DND-41 (cell line): ENCODE measurements around the gene XPR1.
A peak's percentile ranks its signal among the peaks of the same experiment; 100 is the strongest.

Experiments
- ATAC-seq: fragments of 200-7000 bp; cut with Tn5 transposase; 3 replicates; pipeline ENCODE4 v1.9.1; 2021; ENCODE audit warnings: low read depth; ENCODE audit not compliant: insufficient read depth
- DNase-seq: peaks from one replicate; pipeline ENCODE4 v3.0.0-alpha.2; 2020
- H2AFZ ChIP-seq: 2 replicates; pipeline ENCODE4 v1.6.0; 2012; ENCODE audit warnings: low read depth, low read length
- H3K27ac ChIP-seq: 2 replicates; pipeline ENCODE4 v1.5.1; 2012; ENCODE audit warnings: low read length, inconsistent platforms
- H3K27me3 ChIP-seq: fragments of 200-600 bp; sonication (generic); 2 replicates; pipeline ENCODE4 v1.6.0; 2012; ENCODE audit warnings: low read length, mild to moderate bottlenecking, inconsistent platforms; ENCODE audit not compliant: insufficient read depth, poor library complexity
- H3K36me3 ChIP-seq: 2 replicates; pipeline ENCODE4 v1.5.1; 2012; ENCODE audit warnings: low read length, inconsistent platforms; ENCODE audit not compliant: insufficient read depth
- H3K4me1 ChIP-seq: 2 replicates; pipeline ENCODE4 v1.5.1; 2012; ENCODE audit warnings: mild to moderate bottlenecking, low read length; ENCODE audit not compliant: insufficient read depth
- H3K4me2 ChIP-seq: 2 replicates; pipeline ENCODE4 v1.6.0; 2012; ENCODE audit warnings: mild to moderate bottlenecking, moderate library complexity, low read length, inconsistent platforms; ENCODE audit not compliant: insufficient read depth
- H3K4me3 ChIP-seq, 2 experiments: fragments of 200-600 bp in 1 of 2; shearing (Covaris generic) in 1 of 2; 2 replicates each; pipeline ENCODE4 v1.5.1; 2012 to 2016; ENCODE audit warnings: inconsistent platforms in 2 of 2, low read length in 2 of 2, mild to moderate bottlenecking in 2 of 2, low read depth in 1 of 2, moderate library complexity in 1 of 2
- H3K79me2 ChIP-seq: 2 replicates; pipeline ENCODE4 v1.6.0; 2012; ENCODE audit warnings: low read length, inconsistent platforms; ENCODE audit not compliant: insufficient read depth
- H3K9ac ChIP-seq: 2 replicates; pipeline ENCODE4 v1.6.0; 2012; ENCODE audit warnings: low read depth, mild to moderate bottlenecking, inconsistent platforms, low read length, moderate library complexity
- H3K9me3 ChIP-seq: 2 replicates; pipeline ENCODE4 v1.5.1; 2012; ENCODE audit warnings: low read length, moderate library complexity, mild to moderate bottlenecking, inconsistent platforms; ENCODE audit not compliant: insufficient read depth, severe bottlenecking
- H4K20me1 ChIP-seq: 2 replicates; pipeline ENCODE4 v1.6.0; 2012; ENCODE audit warnings: low read length; ENCODE audit not compliant: insufficient read depth
- EZH2 ChIP-seq: IDR thresholded peaks from 3 replicates; pipeline ENCODE4 v1.6.1; 2012; ENCODE audit warnings: borderline replicate concordance, low read depth, mild to moderate bottlenecking, moderate library complexity, low read length, inconsistent platforms; ENCODE audit not compliant: severe bottlenecking
- TF ChIP-seq, protein P1 (sequence below): IDR thresholded peaks from 2 replicates; pipeline ENCODE4 v1.5.1; 2012; ENCODE audit warnings: borderline replicate concordance, low read length, moderate library complexity, mild to moderate bottlenecking; ENCODE audit not compliant: poor library complexity, severe bottlenecking; ENCODE audit errors: extremely low read depth

XPR1 gene

GRCh38 chr1:180777072-180777689 lies 145.4 kb downstream of the XPR1 start:
- TF ChIP-seq, protein P1, sequence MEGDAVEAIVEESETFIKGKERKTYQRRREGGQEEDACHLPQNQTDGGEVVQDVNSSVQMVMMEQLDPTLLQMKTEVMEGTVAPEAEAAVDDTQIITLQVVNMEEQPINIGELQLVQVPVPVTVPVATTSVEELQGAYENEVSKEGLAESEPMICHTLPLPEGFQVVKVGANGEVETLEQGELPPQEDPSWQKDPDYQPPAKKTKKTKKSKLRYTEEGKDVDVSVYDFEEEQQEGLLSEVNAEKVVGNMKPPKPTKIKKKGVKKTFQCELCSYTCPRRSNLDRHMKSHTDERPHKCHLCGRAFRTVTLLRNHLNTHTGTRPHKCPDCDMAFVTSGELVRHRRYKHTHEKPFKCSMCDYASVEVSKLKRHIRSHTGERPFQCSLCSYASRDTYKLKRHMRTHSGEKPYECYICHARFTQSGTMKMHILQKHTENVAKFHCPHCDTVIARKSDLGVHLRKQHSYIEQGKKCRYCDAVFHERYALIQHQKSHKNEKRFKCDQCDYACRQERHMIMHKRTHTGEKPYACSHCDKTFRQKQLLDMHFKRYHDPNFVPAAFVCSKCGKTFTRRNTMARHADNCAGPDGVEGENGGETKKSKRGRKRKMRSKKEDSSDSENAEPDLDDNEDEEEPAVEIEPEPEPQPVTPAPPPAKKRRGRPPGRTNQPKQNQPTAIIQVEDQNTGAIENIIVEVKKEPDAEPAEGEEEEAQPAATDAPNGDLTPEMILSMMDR = no peak
- TF ChIP-seq EZH2 = no peak
- no peak for DNase-seq
- Histone ChIP-seq H3K4me2 (no peak overlapping the region), H3K27me3 (no peaks in the 10 kb centered on the region), H3K79me2 (no peaks in the 10 kb centered on the region), H3K4me3 (no peak overlapping the region), H3K27ac (no peak overlapping the region), H3K9ac (no peak overlapping the region), H3K4me1 (no peaks in the 10 kb centered on the region), H3K36me3 (no peaks in the 10 kb centered on the region), H3K9me3 (no peaks in the 10 kb centered on the region), H2AFZ (no peak overlapping the region), H4K20me1 (no peaks in the 10 kb centered on the region)
- no peak for ATAC-seq

DNA sequence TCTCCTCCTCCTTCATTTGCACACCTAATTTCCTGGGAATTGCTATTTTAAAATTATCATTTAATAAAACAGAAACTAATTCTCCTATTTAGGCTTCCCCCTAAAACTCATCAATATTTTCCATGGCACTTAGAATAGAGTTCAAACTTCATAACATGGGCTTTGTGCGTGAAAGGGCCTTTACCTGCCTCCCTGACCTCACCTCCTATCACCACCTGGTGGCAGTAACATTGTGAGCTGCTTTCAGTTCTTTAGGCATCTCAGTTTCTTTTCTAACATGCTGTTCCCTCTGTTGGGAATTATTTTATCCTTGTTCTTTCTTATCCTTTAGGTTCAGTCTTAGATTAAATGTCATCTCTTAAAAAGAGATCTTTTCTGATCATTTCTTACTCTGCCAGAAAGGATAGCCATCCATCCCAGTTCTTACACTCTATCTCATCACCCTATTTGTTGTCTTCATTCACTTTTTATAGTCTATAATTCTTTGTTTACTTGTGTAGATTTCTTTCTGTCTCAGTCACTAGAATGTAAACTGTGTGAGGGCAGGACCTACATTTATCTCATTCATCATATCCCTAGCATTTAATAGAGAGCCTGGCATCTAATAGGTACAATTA lies 147.1 kb downstream of the XPR1 start:
- TF ChIP-seq, protein P1 = peak; percentile 61
- TF ChIP-seq EZH2 = no peak
- DNase-seq (peak; percentile 11), ATAC-seq (peak; percentile 53; the same call in 1 of the 3 replicates)

DNA sequence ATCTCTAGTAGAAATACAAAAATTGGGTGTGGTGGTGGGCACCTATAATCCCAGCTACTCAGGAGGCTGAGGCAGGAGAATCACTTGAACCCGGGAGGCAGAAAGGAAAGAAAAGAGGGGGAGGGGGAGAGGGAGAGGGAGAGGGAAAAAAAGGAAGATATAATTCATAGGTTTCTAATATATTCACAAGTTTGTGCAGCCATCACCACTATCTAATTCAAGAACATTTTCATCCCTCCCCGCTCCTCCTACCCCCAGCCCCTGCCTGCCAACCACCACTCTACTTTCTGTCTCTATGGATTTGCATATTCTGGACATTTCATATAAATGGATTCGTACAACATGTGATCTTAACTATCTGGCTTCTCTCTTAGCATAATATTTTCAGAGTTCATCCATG lies 147.8 kb downstream of the XPR1 start:
- no peaks in the 10 kb centered on the region for H3K36me3 ChIP-seq
- TF ChIP-seq EZH2 = no peak
- TF ChIP-seq, protein P1 = no peak
- H3K4me3 ChIP-seq = no peak overlapping the region
- H3K9me3 ChIP-seq = no peaks in the 10 kb centered on the region
- DNase-seq (no peak), ATAC-seq (no peak)
- H3K27ac ChIP-seq = no peak overlapping the region
- H2AFZ ChIP-seq = no peak overlapping the region
- H3K4me1 ChIP-seq = no peaks in the 10 kb centered on the region
- H3K27me3 ChIP-seq = no peaks in the 10 kb centered on the region
- H3K4me2 ChIP-seq = no peak overlapping the region
- H3K9ac ChIP-seq = no peak overlapping the region
- H3K79me2 ChIP-seq = no peaks in the 10 kb centered on the region
- H4K20me1 ChIP-seq = no peaks in the 10 kb centered on the region; the same call in 1 of the 2 replicates

More for the DNA sequence above, 147.1 kb downstream of the XPR1 start:
- Histone ChIP-seq H3K9me3 (no peaks in the 10 kb centered on the region), H3K4me3 (no peak overlapping the region), H4K20me1 (no peaks in the 10 kb centered on the region; the same call in 1 of the 2 replicates), H3K9ac (no peak overlapping the region), H3K79me2 (no peaks in the 10 kb centered on the region), H3K4me1 (no peaks in the 10 kb centered on the region), H3K4me2 (no peak overlapping the region), H3K27me3 (no peaks in the 10 kb centered on the region), H3K27ac (no peak overlapping the region), H2AFZ (no peak overlapping the region), H3K36me3 (no peaks in the 10 kb centered on the region)

- H3K27ac ChIP-seq = no peak overlapping the region
- no peak for DNase-seq
- H3K4me2 ChIP-seq = no peak overlapping the region
- H4K20me1 ChIP-seq = no peaks in the 10 kb centered on the region; the same call in 1 of the 2 replicates
- no peaks in the 10 kb centered on the region for H3K27me3 ChIP-seq
- H3K79me2 ChIP-seq = no peaks in the 10 kb centered on the region
- no peaks in the 10 kb centered on the region for H3K9me3 ChIP-seq
- H3K9ac ChIP-seq = no peak overlapping the region
- H3K36me3 ChIP-seq = no peaks in the 10 kb centered on the region
- ATAC-seq = no peak
- no peak overlapping the region for H3K4me3 ChIP-seq
- no peak overlapping the region for H2AFZ ChIP-seq
- TF ChIP-seq, protein P1 = no peak
- TF ChIP-seq EZH2 = no peak
- H3K4me1 ChIP-seq = no peaks in the 10 kb centered on the region
These were observed 149.9 kb downstream of the XPR1 start for GRCh38 chr1:180781718-180782117.
